Measurements from ENCODE around the gene KEAP1.

- TF ChIP-seq USF2 (CRISPR knock-in tag; IDR thresholded peaks at IDR 0.05), result no peak
- TF ChIP-seq ZNF766 (CRISPR knock-in tag; conservative IDR thresholded peaks at IDR 0.05), result no peak
- TF ChIP-seq CREM (IDR thresholded peaks at IDR 0.05; ENCODE audit: low read depth), result no peak
- no peak for TF ChIP-seq ZNF512 (tag; IDR thresholded peaks at IDR 0.05)
- TF ChIP-seq PBX2 (CRISPR knock-in tag; IDR thresholded peaks at IDR 0.05; ENCODE audit: low read depth), result no peak
- TF ChIP-seq PBX2 (tag; conservative IDR thresholded peaks at IDR 0.05; ENCODE audit: low read depth), result no peak
- no peak for TF ChIP-seq CTCF (IDR thresholded peaks at IDR 0.05 in 2 of 3, conservative IDR thresholded peaks at IDR 0.05 in 1 of 3; ENCODE audit: insufficient read depth in 2 of 3, low read depth in 1 of 3, low read length in 3 of 3)
- no peak for TF ChIP-seq MAX (CRISPR knock-in tag; IDR thresholded peaks at IDR 0.05)
- no peak for TF ChIP-seq ARID3B (CRISPR knock-in tag; IDR thresholded peaks at IDR 0.05; ENCODE audit: borderline replicate concordance)
These were observed 12.9 kb upstream of the KEAP1 start for GRCh38 chr19:10516064-10516385.

Measured in K562 (cell line).